ENCODE measurements around the gene GDI1. TPM values are rescaled to one million over a fixed set of nuclear protein-coding genes. Genes with fewer than 3 reads are reported as not detected.

Gene GDI1
- total and polyA plus RNA-seq, 9 of the 15 experiments (the other 6 are each of a cell fraction or from before 2014, with no cell fraction given) = 0.97 to 82.6 (median 37.5) TPM

DNA sequence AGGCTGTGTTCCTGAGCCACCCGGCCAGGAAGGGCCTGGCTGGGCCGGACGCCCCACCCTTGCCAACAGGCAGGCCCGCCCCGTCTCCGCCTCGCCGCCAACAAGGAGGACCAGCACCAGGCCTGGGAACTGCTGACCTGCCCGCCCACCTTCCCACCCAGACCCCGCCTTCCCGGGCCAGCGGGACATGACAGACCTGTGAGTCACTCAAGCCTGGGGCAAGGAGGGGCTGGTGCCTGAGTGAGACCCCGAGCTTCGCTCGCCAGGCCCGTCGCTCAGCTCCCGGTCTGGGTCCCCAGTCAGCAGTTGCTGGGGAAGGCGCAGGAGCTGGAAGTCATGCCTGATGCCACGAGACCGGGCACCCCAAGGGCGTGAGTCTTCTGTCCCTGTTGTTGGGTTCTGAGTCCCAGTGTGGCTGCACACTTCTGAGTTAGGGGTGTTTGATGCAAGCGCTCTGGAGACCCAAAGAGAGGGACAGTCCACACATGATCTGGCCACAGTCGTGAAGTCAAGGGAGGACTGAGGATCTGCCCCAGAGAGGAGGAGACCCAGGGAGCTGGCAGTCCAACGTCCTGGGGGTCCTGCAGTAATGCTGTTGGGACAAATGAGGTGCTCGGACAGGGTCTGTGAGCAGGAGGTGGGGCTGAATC lies 27.6 kb upstream of the GDI1 start, which contains the start of gene DNASE1L1 (continued):
- TF ChIP-seq, protein P1, sequence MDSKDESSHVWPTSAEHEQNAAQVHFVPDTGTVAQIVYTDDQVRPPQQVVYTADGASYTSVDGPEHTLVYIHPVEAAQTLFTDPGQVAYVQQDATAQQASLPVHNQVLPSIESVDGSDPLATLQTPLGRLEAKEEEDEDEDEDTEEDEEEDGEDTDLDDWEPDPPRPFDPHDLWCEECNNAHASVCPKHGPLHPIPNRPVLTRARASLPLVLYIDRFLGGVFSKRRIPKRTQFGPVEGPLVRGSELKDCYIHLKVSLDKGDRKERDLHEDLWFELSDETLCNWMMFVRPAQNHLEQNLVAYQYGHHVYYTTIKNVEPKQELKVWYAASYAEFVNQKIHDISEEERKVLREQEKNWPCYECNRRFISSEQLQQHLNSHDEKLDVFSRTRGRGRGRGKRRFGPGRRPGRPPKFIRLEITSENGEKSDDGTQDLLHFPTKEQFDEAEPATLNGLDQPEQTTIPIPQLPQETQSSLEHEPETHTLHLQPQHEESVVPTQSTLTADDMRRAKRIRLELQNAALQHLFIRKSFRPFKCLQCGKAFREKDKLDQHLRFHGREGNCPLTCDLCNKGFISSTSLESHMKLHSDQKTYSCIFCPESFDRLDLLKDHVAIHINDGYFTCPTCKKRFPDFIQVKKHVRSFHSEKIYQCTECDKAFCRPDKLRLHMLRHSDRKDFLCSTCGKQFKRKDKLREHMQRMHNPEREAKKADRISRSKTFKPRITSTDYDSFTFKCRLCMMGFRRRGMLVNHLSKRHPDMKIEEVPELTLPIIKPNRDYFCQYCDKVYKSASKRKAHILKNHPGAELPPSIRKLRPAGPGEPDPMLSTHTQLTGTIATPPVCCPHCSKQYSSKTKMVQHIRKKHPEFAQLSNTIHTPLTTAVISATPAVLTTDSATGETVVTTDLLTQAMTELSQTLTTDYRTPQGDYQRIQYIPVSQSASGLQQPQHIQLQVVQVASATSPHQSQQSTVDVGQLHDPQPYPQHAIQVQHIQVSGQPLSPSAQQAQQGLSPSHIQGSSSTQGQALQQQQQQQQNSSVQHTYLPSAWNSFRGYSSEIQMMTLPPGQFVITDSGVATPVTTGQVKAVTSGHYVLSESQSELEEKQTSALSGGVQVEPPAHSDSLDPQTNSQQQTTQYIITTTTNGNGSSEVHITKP (IDR thresholded peaks at IDR 0.05; ENCODE audit: partially characterized antibody) = no peak
- TF ChIP-seq ZNF197 (CRISPR knock-in tag; IDR thresholded peaks at IDR 0.05; ENCODE audit: low read depth) = no peak
- 0 out of 4 replicates have a peak, but pooled peaks of 1 of the 2 experiments have one; percentile 11 for TF ChIP-seq HDAC1 (IDR thresholded peaks at IDR 0.05)
- TF ChIP-seq JUND (IDR thresholded peaks at IDR 0.05; ENCODE audit: borderline replicate concordance, low read depth, low read length) = peak; percentile 86
- TF ChIP-seq JUND (tag; IDR thresholded peaks at IDR 0.05; ENCODE audit: borderline replicate concordance, low read depth, low read length) = peak; percentile 57; the same call in 2 of the 3 replicates
- TF ChIP-seq, protein P2, sequence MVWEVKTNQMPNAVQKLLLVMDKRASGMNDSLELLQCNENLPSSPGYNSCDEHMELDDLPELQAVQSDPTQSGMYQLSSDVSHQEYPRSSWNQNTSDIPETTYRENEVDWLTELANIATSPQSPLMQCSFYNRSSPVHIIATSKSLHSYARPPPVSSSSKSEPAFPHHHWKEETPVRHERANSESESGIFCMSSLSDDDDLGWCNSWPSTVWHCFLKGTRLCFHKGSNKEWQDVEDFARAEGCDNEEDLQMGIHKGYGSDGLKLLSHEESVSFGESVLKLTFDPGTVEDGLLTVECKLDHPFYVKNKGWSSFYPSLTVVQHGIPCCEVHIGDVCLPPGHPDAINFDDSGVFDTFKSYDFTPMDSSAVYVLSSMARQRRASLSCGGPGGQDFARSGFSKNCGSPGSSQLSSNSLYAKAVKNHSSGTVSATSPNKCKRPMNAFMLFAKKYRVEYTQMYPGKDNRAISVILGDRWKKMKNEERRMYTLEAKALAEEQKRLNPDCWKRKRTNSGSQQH (CRISPR knock-in tag; IDR thresholded peaks at IDR 0.05) = no peak
- TF ChIP-seq, protein P3, sequence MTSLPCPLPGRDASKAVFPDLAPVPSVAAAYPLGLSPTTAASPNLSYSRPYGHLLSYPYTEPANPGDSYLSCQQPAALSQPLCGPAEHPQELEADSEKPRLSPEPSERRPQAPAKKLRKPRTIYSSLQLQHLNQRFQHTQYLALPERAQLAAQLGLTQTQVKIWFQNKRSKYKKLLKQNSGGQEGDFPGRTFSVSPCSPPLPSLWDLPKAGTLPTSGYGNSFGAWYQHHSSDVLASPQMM (CRISPR knock-in tag; IDR thresholded peaks at IDR 0.05) = no peak
- no peak for TF ChIP-seq PCBP1 (IDR thresholded peaks at IDR 0.05; ENCODE audit: low read depth, low read length, poor library complexity, severe bottlenecking)
- peak; percentile 56 for TF ChIP-seq ZFX (CRISPR knock-in tag; IDR thresholded peaks at IDR 0.05)
- no peak for TF ChIP-seq BRF1 (IDR thresholded peaks at IDR 0.05; ENCODE audit: borderline replicate concordance, extremely low read depth, insufficient read length)
- TF ChIP-seq ZNF3 (CRISPR knock-in tag; IDR thresholded peaks at IDR 0.05) = no peak
- TF ChIP-seq, protein P4, sequence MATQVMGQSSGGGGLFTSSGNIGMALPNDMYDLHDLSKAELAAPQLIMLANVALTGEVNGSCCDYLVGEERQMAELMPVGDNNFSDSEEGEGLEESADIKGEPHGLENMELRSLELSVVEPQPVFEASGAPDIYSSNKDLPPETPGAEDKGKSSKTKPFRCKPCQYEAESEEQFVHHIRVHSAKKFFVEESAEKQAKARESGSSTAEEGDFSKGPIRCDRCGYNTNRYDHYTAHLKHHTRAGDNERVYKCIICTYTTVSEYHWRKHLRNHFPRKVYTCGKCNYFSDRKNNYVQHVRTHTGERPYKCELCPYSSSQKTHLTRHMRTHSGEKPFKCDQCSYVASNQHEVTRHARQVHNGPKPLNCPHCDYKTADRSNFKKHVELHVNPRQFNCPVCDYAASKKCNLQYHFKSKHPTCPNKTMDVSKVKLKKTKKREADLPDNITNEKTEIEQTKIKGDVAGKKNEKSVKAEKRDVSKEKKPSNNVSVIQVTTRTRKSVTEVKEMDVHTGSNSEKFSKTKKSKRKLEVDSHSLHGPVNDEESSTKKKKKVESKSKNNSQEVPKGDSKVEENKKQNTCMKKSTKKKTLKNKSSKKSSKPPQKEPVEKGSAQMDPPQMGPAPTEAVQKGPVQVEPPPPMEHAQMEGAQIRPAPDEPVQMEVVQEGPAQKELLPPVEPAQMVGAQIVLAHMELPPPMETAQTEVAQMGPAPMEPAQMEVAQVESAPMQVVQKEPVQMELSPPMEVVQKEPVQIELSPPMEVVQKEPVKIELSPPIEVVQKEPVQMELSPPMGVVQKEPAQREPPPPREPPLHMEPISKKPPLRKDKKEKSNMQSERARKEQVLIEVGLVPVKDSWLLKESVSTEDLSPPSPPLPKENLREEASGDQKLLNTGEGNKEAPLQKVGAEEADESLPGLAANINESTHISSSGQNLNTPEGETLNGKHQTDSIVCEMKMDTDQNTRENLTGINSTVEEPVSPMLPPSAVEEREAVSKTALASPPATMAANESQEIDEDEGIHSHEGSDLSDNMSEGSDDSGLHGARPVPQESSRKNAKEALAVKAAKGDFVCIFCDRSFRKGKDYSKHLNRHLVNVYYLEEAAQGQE (IDR thresholded peaks at IDR 0.05; ENCODE audit: borderline replicate concordance) = no peak
- TF ChIP-seq, protein P4 (CRISPR knock-in tag; IDR thresholded peaks at IDR 0.05; ENCODE audit: low read depth) = no peak
- TF ChIP-seq RFX5 (IDR thresholded peaks at IDR 0.05; ENCODE audit: low read depth, low read length) = peak; percentile 82
